ENCODE results near the gene MOV10L1.
"Not testable (repeated sequence)": the region's sequence is repeated elsewhere in the genome, so short reads cannot be mapped to it uniquely, and the experiment has no call there.

The MOV10L1 gene

DNA sequence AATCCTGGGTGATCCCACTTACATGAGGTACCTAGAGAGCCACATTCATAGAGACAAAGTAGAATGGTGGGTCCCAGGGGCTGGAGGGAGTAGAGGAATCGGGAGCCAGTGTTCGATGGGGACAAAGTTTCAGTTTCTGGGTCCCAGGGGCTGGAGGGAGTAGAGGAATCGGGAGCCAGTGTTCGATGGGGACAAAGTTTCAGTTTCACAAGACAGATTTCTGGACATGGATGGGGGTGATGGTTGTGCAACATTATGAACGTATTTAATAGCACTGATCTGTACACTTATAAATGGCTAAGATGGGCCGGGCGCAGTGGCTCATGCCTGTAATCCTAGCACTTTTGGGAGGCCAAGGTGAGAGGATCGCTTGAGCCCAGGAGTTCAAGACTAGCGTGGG, 115.2 kb downstream of the MOV10L1 start:
- DNase-seq (ENCODE audit: low spot score): not testable (repeated sequence)

DNA sequence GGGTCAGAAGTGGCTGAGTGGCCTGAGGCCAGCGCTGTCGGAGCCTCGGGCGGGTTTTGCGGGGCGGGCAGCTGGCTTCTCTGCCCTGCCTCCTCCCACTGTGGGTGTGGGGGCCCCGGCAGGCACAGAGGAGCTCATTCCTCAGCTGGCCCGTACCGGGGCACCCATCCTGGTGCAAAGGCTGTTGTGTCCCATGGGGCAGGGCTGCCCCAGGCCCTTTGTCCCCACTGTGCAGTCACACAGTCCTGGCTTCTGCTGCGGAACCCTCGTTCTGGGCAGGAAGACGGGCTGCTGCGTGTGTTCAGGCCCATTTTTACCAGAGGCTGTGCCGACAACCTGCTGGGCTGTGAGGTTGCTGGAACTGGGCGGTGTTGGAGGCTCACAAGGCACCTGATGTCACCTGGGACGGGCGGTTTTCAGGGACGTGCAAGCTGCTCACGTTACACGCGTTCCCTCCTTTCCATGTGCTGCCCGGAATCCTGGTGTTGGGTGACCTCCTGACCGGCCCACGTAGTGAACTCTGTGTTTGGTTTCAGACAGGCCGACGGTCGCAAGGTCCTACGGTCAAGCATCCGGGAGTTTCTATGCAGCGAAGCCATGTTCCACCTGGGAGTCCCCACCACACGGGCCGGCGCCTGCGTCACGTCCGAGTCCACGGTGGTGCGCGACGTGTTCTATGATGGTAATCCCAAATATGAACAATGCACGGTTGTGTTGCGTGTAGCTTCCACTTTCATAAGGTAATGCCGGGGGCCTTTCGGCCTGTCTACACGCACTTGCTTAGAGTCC, 116.2 kb downstream of the MOV10L1 start:
- DNase-seq (ENCODE audit: low spot score): no peak

GRCh38 chr22:50206599-50206998, 116.8 kb downstream of the MOV10L1 start:
- no peak for DNase-seq (ENCODE audit: low spot score)

- no peak for DNase-seq (ENCODE audit: low spot score)
These were observed 117.8 kb downstream of the MOV10L1 start for GRCh38 chr22:50207383-50208140.

- no peak for DNase-seq (ENCODE audit: low spot score)
These were observed 118.7 kb downstream of the MOV10L1 start for GRCh38 chr22:50208430-50208938.

DNA sequence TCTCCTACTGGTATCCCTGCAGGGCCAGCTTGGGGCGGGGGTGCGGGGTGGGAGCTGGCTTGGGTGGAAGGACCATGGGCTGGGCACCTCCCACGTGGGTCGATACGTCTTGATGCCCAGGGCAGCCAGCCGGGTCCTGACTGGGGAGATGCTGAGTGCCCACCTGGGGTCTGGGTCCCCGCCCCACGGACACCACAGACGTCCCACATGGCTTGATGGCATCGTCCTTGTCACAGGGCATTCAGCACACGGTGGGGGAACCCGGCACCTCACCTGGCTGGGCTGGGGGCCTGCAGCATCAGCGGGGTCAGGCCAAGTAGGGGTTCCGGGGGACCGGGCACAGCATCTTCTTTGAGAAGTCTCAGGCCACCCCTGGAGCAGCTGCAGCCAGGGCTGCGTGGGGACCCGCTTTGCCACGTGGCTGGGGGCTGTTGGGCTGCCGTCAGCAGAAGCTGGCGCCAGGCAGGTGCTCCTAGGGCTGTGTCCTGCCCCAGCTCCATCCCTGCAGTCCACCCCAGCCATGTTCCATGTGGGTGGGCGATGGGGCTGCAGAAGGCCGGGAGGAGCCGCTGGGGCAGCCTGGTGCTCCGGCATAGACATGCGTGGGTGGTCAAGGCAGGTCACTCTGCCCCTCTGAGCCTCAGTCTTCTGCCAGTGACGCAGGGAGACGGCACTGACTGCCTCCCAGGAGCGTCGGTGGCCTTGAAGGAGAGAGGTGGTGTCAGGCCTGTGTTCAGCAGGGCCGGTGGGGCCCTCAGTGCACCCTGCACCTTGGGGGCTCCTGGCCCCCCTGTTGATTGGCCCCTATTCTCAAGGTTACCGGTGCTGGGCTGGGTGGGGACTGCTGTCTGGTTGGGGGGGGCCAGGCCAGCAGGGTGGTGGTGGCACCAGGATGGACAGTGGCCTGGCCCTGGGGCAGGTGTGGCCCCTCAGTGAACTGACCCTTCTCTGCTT, 119.4 kb downstream of the MOV10L1 start:
- DNase-seq (ENCODE audit: low spot score): no peak

DNA sequence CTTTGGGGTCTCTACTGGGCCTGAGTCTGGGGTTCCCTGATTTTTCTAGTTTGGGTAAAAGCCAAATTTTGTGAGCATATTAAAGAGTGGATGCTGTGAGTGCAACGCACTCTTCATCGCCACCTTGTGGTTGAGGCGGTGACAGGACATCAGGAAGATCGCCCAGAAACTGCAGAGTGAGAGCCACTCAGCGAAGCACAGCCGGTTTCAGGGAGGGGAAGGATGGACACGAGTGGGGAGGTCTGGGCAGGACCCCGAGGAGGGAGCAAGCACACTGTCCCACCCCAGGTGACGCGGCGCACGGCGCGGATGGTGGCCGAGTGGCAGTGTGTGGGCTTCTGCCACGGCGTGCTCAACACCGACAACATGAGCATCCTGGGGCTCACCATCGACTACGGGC, 120.1 kb downstream of the MOV10L1 start:
- DNase-seq (ENCODE audit: low spot score): peak; percentile 54

DNA sequence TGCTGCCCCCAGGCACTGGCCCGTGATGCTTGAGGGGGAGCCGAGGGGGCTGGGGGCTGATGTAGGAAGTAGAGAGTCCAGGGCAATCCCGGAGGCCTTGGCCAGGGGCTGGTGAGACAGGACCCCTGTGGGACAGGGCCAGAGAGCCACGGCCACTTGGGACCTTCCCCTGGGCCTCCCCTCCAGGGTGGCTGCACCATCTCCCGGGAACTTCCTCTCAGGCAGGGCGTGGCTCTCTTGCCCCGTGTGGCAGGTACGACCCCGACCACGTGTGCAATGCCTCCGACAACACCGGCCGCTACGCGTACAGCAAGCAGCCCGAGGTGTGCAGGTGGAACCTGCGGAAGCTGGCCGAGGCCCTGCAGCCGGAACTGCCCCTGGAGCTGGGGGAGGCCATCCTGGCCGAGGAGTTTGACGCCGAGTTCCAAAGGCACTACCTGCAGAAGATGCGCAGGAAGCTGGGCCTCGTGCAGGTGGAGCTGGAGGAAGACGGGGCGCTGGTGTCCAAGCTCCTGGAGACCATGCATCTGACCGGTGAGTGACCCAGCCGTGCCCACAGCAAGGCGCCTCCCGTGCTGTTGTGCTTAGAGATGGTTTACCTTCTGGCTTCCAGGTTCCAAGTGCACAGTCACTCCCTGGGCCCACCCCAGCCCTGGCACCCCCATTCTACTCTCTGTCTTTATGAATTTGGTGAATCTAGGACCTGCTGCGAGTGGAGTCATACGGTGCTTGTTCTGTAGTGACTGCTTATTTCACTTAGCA, 120.8 kb downstream of the MOV10L1 start:
- DNase-seq (ENCODE audit: low spot score): no peak

- DNase-seq (ENCODE audit: low spot score): no peak
These were observed 121.3 kb downstream of the MOV10L1 start for GRCh38 chr22:50211147-50211546.
